ENCODE measurements around the gene FLT3.
A peak's percentile ranks its signal among the peaks of the same experiment; 100 is the strongest.
"Not testable (repeated sequence)": the region's sequence is repeated elsewhere in the genome, so short reads cannot be mapped to it uniquely, and the experiment has no call there.

Gene FLT3

DNA sequence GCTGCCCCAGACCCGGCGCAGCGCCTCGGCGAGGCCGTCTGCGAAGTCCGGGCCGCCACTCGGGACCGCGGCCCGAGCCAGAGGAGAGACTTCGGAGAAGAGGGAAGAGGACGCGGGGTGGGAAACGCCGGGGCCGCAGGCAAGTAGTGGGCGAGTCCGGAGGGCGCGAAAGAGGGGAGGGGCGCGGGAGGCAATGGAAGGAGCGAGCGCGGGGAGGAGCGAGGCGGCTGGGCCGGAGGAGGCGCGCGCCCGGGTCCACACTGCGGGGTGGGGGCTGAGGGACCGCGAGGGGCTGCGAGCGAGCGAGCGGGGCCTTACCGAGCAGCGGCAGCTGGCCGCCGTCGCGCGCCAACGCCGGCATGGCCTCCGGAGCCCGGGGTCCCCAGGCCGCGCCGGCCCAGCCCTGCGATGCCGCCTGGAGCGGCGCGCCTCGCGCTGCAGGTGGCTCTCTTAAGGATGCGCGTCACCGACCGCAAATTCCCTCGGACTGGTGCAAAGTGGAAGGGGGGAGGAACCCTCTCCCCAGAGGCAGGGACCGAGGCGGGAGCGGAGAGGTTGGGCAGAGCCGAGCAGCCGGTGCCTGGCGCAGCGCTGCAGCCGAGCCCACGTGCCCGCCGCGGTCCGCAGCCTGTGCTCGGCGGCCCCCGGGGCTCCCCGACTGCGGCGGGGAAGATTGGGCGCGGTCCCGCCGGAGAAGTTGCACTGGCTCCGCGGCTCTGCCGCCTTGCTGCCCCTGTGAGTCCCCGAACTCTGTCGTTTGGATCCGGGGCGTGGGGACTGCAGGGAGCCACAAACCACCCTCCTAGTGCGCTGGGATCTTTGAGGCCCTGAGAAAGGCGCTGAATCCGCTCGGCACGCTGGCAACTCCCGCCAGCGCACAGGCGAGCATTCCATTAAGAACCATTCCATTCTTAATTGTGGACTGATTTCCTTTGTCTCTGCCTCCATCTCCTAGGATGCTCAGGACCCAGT lies at the start of gene FLT3:
Gene FLT3, minus strand, starts transcription at position 427 of the 972 bp plus-strand sequence. Its CDS starts 66 bp downstream, at position 361.
- DNase-seq (ENCODE audit: low read depth): peak; percentile 31

DNA sequence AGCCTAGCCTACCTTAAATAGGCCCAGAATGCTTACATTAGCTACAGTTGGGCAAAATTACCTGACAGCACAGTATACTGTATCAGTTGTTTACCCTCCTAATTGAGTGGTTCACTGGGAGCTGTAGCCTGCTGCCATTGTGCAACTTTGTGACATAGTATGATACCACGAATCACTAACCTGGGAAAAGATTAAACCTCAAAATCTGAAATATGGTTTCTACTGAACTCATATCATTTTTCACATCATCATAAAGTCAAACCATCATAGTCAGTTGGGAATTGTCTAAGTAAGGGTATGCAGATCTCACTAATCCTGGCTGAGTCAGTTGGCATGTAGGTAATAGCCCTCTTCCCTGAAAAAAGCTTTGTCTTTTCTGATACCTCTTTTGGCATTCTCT lies 47.1 kb upstream of the FLT3 start:
- DNase-seq (ENCODE audit: low read depth): no peak

DNA sequence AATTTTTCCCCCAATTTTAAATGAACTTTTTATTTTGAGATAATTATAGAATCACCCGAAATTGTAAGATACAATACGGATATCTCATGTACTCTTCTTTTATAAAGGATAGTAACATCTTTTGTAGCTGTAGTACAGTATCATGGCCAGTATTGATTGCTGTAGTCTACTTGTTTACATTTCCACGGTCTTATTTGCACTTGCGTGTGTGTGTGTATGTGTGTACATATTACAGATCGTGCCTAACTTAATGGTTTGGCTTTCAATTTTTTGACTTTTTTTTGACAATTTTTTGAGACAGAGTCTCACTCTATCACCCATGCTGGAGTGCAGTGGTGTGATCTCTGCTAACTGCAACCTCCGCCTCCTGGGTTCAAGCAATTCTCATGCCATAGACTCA lies 44.7 kb upstream of the FLT3 start:
- DNase-seq (ENCODE audit: low read depth): no peak

DNA sequence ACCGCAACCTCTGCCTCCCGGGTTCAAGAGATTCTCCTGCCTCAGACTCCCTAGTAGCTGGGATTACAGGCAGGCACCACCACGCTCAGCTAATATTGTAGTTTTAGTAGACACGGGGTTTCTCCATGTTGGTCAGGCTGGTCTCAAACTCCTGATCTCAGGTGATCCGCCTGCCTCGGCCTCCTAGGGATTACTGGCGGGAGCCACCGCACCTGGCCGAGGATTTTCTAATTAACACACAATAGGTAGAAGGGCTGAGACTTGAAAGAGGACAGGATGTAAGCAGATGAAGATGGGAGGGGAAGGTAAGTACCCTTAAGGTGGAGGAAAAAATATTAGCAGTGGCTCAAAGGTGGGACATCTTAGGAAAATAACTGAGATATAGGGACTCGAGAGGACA lies 41.2 kb upstream of the FLT3 start:
- DNase-seq (ENCODE audit: low read depth): not testable (repeated sequence)

DNA sequence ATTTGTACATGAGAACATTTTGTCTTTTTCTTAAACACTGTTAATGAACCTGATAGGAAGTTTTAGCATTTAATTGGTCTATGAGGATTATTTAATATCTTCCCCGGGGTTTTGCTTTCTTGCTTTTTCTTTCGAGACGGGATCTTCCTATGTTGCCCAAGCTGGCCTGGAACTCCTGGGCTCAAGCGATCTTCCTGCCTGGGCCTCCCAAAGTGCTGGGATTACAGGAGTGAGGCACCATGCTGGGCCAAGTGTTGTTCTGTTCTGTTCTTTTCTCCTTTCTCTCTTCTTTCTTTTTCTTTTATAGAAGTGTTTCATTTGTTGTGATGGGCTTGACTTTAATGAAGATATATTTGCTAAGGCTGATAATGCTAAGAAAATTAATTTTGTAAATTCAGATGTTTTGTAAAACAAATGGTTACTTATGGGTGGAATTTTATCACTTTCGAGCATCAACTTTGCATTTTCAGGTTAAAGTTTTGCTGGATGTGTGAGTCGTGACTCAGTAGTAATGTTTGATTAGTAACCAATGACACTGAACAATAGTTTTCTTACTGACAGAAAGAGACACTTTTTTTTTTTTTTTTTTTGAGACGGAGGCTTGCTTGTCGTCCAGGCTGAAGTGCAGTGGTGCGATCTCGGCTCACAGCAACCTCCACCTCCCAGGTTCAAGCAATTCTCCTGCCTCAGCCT lies 40.2 kb upstream of the FLT3 start:
- DNase-seq (ENCODE audit: low read depth): no peak

DNA sequence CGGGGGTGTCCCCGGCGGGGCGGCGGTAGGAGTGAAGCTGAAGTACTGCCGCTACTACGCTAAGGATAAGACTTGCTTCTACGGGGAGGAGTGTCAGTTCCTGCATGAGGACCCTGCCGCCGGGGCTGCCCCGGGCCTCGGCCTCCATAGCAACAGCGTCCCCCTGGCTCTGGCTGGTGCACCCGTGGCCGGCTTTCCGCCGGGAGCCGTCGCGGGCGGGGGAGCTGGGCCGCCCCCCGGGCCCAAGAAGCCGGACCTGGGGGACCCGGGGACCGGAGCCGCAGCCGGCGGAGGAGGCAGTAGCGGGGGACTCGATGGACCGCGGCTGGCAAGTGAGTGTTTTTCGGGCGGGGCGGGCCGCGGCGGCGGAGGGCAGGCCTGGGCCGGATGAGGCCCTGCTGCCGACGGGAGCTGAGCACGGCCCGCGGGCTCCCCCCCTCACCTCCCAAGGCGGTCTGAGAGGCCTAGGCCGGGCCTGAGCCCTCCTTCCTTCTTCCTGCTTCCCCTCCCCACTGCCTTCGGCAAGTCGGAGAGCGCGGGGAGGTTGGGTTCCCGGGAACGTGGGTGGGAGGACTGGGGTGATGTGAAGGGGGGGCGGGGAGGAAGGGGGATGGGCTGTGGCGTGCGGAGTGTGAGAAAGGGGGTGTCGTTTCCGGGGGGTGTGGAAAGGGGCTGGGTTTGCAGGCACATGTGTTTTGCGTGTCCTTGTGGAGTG lies 38.5 kb upstream of the FLT3 start:
- DNase-seq (ENCODE audit: low read depth): peak; percentile 81

DNA sequence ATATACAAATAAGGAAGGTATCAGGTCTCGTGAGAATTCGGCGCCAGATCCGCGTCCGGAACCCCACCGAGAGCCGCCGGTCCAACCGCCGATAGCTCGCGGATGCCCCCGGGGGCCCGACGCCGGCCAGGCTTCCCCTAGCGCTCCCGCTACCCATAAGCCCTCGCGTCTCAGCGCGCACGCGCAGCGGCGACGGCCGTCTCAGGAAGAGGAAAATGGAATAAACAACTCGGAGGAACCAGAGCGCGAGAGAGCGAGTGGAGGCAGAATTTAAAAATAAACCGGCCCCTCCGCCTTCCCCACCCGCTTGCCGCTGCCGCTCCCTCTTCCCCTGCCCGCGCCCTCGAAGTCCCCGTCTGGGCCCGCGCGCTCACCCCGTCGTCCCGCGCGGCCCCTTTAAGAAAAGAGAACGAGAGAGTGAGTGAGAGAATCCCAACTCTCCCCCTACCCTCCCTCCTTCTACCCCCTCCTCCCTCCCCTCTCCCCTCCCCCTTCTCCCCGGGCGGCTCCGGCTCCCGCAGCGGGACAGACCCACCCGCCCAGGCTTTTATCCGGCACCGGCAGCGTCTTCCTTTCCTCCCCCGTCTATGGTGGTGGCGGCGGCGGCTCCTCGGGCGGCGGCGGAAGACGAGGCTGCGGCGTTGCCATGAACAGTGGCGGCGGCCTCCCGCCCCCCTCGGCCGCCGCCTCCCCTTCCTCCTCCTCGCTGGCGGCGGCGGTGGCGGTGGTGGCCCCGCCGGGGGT lies 37.8 kb upstream of the FLT3 start, which contains the start of gene PAN3:
Gene PAN3, plus strand, starts transcription at position 534 of the 744 bp plus-strand sequence. Its CDS starts 113 bp downstream, at position 647.
- peak; percentile 89 for DNase-seq (ENCODE audit: low read depth)

DNA sequence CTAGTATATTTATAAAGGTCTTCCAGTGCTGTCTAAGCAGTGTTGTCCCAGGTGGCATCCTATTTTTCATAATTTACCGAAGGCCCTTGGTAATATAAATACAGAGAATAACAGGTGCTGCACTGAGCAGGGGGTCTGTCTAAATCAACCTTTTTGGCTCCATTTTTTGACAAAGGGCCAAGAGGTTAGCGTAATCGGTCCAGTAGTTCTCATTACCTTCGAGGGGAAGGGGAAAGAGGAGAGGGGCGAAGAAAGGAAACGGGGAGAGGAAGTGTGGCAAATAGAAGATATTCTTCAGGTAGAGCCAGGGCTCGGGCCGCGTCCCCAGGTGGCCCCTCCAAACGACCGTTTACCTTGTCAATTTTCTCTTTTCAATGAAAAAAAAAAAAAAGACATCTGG lies 37.2 kb upstream of the FLT3 start:
- no peak for DNase-seq (ENCODE audit: low read depth)

DNA sequence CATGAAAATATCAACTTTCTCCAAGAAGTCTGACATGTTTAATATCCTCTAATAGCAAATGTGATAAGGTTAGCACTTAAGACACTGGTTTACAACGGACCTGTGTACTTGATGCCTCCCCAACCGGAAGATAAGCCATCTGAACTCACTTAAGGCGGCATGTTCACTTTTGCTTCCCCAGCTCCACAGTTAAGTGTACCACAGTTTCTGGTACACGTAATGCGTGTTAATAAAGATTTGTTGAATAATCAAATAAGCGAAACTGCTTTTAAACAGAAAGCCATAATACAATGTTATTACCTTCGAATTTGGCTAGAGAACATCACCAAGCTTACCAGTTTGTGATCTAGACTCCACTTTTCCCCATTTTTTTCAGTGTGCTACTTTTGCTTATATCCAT lies 36.5 kb upstream of the FLT3 start:
- no peak for DNase-seq (ENCODE audit: low read depth)

DNA sequence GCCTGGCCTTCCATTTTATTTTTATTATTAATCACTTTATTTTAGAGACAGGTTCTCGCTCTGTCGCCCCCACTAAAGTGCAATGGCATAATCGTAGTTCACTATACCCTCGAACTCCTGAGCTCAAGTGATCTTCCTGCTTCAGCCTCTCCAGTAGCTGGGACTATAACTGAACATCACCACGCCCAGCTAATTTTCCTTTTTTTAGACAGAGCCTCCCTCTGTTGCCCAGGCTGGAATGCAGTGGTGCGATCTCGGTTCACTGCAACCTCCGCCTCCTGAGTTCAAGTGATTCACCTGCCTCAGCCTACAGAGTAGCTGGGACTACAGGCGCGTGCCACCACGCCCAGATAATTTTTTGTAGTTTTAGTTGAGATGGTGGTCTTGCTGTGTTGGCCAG lies 31.3 kb upstream of the FLT3 start:
- DNase-seq (ENCODE audit: low read depth): no peak

DNA sequence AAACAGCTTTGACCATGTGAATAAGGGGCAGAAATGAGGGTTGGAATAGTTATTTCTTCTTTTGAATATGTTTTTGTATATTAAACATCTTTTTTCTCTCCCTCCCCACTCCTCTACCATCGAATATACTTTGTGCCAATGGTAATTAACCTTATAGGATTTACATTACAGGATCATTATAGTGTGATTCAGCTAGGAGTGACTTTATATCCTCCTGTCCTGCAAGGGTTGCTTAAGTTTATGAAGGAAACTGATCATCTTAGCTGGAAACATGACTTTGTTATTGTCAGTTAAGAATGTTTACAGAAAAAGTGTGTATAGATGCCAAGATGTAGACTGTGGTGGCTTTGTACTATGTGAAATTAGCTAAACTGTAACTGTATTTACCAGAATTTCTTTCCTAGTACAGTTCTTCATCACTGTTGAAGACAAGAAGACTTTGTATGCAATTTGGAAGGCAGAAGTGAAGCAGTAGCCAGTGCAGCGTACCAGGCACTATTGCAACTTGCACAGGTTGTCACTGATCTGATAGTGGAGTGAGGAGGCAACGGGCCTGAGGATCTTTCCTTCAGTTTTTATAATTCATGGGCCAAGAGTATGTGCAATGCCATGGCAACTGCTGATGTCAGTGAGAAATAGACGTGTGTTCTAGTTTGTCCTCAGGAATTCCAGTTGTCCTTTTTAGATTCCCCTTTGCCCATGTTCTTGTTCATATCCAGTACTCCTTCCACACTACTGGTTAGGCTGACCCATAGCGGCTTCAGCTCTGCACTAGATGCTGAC lies 29.7 kb upstream of the FLT3 start:
- no peak for DNase-seq (ENCODE audit: low read depth)

DNA sequence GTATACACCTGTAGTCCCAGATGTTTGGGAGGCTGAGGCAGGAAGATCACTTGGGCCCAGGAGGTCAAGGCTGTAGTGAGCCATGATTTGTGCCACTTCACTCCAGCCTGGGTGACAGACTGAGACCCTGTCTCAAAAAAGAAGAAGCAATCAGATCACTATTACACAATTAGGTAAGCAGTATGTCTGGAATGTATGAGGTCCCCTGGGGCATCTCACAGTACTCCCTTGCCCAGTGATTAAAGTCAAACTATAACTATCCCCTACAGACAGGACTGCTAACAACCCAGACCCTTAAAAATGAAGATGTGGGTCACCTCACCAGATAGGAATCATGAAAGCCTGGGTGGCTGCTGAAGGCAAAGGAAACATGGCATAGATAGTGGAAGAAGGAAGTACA lies 28.6 kb upstream of the FLT3 start:
- DNase-seq (ENCODE audit: low read depth): no peak

DNA sequence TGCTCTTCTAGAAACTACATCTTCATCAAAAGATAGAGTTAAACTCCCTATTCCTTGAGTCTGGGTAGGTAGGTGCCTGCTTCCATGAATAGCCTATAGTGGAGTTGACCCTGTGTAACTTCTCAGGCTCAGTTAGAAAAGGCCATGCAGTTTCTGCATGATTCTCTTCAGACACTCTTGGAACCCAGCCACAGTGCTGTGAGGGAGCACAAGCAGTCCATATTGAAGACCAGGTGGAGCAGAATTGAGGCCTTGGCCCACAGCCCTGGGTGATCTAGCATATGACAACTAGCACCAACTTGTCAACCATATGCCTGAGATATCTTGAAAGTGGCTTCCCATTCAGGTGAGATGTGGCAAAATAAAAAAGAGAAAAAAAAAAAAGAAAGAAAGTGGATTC lies 27.7 kb upstream of the FLT3 start:
- no peak for DNase-seq (ENCODE audit: low read depth)

DNA sequence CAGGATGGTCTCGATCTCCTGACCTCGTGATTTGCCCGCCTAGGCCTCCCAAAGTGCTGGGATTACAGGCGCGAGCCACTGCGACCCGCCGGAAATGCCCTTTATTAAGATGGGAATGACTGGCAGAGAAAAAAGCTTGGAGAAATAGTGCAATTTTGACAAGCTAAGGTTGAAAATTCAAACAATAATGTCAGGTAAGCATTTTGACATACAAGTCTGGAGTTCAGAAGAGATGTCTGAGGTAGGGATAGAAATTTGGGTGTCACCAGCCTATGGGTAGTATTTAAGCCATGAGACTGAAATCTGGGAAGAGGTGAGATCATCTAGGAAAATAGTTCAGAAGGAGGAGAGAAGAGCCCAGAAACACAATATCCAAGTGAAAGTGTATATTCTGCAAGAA lies 20.8 kb upstream of the FLT3 start:
- DNase-seq (ENCODE audit: low read depth): no peak

DNA sequence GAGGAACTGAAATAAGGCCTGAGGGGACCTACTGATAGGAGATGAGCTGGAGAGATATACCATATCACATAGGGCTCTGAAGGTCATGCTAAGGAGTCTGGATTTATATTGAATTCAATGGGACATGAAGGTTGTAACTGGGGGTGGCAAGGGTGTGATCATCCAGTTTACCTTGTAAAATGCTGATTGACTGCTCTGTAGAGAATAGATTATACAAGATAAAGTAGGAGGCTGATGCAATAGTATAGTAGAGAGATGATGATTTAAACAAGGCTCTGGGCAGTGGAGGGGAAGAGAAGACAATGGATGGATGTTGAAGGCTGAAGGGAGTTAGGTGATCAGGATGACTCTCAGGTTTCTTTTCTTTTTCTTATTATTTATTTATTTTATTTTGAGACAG lies 19.9 kb upstream of the FLT3 start:
- no peak for DNase-seq (ENCODE audit: low read depth)

DNA sequence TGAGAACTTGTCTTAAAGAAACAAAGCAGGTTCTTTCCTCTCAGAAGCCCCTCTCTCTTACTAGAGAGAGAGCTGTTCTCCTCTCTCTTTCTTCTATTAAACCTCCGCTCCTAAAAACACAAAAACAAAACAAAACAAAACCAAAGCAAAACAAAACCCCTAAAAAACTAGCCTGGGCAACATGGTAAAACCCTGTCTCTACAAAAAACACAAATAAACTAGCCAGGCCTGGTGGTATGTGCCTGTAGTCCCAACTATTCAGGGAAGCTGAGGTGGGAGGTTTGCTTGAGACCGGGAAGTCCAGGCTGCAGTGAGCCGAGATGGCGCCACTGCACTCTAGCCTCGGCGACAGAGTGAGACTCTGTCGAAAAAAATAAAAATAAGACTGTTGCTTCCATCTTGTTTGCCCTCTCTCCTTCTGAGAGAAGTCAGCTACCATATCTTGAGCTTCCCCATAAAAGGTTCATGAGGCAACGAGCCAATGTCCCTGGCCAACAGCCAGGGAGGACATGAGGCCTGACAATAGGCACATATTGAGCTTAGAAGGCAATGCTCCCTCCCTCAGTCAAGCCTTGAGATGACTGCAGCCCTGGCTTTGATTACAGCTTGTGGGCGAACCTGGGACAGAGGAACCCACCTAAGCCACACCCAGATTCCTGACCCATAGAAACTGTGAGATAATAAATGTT lies 17.5 kb upstream of the FLT3 start:
- DNase-seq (ENCODE audit: low read depth): no peak

DNA sequence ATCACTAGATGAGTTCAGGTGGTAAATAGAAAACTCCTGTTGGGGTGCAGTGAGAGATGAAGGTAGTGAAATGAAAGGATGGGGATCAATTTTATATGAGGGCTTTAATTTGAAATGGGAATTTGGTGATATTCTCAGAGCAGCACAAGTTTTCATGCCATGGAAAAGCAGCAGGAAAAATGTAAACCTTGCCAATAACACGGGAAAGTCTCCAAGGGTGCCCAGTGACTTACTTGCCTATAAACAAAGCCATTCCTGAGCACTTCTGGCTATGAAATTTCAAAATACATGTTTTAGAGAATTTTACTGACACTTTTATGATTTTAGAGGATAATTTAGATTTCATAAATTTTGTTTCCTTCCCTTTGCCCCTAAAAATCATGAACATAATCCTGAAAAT lies 16.4 kb upstream of the FLT3 start:
- DNase-seq (ENCODE audit: low read depth): no peak

DNA sequence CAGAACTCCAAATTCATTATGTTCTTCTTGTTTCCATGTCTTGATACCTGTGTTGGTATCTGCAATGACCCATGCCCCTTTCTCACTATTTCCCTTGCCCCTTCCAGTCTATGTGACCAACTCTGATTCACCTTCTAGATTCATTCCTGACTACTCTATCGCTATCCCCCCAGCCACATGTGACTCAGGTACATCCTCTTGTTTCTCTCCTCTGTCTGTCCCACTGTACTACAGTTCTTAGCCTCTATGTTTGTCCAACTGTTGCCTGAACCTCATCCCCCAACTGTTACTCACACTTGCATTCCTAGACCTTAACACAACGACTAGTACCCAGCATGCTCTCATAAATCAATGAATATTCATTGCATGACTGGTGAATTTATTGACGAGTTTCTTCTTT lies 10.0 kb upstream of the FLT3 start:
- DNase-seq (ENCODE audit: low read depth): no peak

DNA sequence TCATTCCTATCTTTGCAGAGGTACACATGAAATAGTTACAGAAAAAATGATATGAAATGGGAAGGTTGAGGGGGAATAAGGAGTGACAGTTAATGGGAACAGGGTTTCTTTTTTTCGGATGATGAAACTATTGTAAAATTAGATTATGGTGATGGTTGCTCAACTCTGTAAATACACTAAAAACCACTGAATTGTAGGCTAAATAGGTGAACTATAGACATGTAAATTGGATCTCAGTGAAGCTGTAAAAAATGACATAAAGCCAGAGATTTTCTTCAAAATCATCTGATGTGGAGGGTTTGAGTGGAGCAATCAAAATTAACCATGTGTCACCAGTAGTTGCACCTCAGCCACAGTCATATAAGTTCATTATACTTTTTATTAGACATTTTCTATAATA lies 6.6 kb upstream of the FLT3 start:
- no peak for DNase-seq (ENCODE audit: low read depth)

DNA sequence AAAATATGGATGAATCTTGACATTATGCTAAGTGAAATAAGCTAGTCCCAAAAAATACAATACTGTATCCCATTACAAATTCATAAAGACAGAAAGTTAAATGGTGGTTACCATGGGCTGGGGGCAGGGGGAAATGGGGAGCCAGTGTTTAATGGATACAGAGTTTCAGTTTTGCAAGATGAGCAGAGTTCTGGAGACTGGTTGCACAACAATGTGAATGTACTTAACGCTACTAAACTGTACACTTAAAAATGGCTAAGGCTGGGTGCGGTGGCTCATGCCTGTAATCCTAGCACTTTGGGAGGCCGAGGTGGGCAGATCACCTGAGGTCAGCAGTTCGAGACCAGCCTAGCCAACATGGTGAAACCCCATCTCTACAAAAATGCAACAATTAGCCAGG lies 1.5 kb upstream of the FLT3 start:
- DNase-seq (ENCODE audit: low read depth): not testable (repeated sequence)

Data from activated T-cell treated with anti-CD3 and anti-CD28 coated beads for 48 hours (primary cell).